WTC11 (cell line): ENCODE measurements around the gene BCAS2. TPM values are rescaled to one million over a fixed set of nuclear protein-coding genes. Genes with fewer than 3 reads are reported as not detected.

Source experiments
- ATAC-seq: fragments of 200-7000 bp; cut with Tn5 transposase; 2 replicates; pipeline ENCODE4 v1.10.0; 2021; ENCODE audit warnings: mild to moderate bottlenecking, moderate library complexity
- CTCF ChIA-PET: fragments of 300-600 bp; sonication (Branson Sonifier 250); formaldehyde crosslinking; loops from one replicate; lab custom pipeline; 2021; ENCODE audit warnings: antibody characterized with exemption; lab: Charles Lee
- POLR2A ChIA-PET: fragments of 350-600 bp; sonication (Branson Sonifier 250); formaldehyde crosslinking; loops from one replicate; lab custom pipeline; 2021; ENCODE audit warnings: antibody characterized with exemption; lab: Charles Lee
- DNase-seq: peaks from one replicate; pipeline ENCODE4 v3.0.0; 2021; ENCODE audit warnings: low spot score
- H3K27ac Mint-ChIP-seq: 2 replicates; pipeline ENCODE4 v1.8.0; 2021; ENCODE audit warnings: mixed read lengths
- H3K27me3 Mint-ChIP-seq: 2 replicates; pipeline ENCODE4 v1.8.0; 2021; ENCODE audit warnings: low read depth, mild to moderate bottlenecking, moderate library complexity, mixed read lengths
- H3K36me3 Mint-ChIP-seq: 2 replicates; pipeline ENCODE4 v1.8.0; 2021; ENCODE audit warnings: mixed read lengths
- H3K4me1 Mint-ChIP-seq: 2 replicates; pipeline ENCODE4 v1.8.0; 2022; ENCODE audit warnings: mixed read lengths
- H3K4me3 Mint-ChIP-seq: 2 replicates; pipeline ENCODE4 v1.8.0; 2021; ENCODE audit warnings: mild to moderate bottlenecking, moderate library complexity, mixed read lengths
- H3K9me3 Mint-ChIP-seq: 2 replicates; pipeline ENCODE4 v1.8.0; 2021; ENCODE audit warnings: mixed read lengths
- CREB1 ChIP-seq: sonication (generic); formaldehyde crosslinking; IDR thresholded peaks from 2 replicates; pipeline ENCODE4 v1.8.0; 2023; ENCODE audit warnings: mild to moderate bottlenecking, missing genetic modification reagents
- EMX1 ChIP-seq: fragments of 250-450 bp; sonication (Bioruptor Pico); IDR thresholded peaks from 2 replicates; pipeline ENCODE4 v1.8.0; 2021; ENCODE audit warnings: mild to moderate bottlenecking
- ESRRA ChIP-seq: sonication (generic); formaldehyde crosslinking; IDR thresholded peaks from 2 replicates; pipeline ENCODE4 v1.8.1; 2022; ENCODE audit warnings: mild to moderate bottlenecking, missing genetic modification reagents, borderline replicate concordance
- FOXP1 ChIP-seq: sonication (generic); formaldehyde crosslinking; IDR thresholded peaks from 2 replicates; pipeline ENCODE4 v1.8.0; 2022; ENCODE audit warnings: missing genetic modification reagents, mild to moderate bottlenecking, moderate library complexity, borderline replicate concordance
- GABPB1 ChIP-seq: sonication (generic); formaldehyde crosslinking; IDR thresholded peaks from 2 replicates; pipeline ENCODE4 v1.8.1; 2023; ENCODE audit warnings: mild to moderate bottlenecking, missing genetic modification reagents
- NR1H2 ChIP-seq: sonication (generic); formaldehyde crosslinking; IDR thresholded peaks from 2 replicates; pipeline ENCODE4 v1.9.0; 2021; ENCODE audit warnings: mild to moderate bottlenecking, moderate library complexity, missing genetic modification reagents
- NR2C2 ChIP-seq: sonication (generic); formaldehyde crosslinking; IDR thresholded peaks from 2 replicates; pipeline ENCODE4 v1.8.0; 2022; ENCODE audit warnings: mild to moderate bottlenecking, missing genetic modification reagents
- PRRX2 ChIP-seq: fragments of 250-450 bp; sonication (Bioruptor Pico); IDR thresholded peaks from 2 replicates; pipeline ENCODE4 v1.8.0; 2021; ENCODE audit warnings: mild to moderate bottlenecking
- SMAD3 ChIP-seq: sonication (generic); formaldehyde crosslinking; IDR thresholded peaks from 2 replicates; pipeline ENCODE4 v1.8.0; 2022; ENCODE audit warnings: missing genetic modification reagents, mild to moderate bottlenecking, borderline replicate concordance
- SMAD4 ChIP-seq: sonication (generic); formaldehyde crosslinking; IDR thresholded peaks from 2 replicates; pipeline ENCODE4 v1.8.0; 2022; ENCODE audit warnings: mild to moderate bottlenecking, missing genetic modification reagents
- TP53 ChIP-seq: sonication (generic); formaldehyde crosslinking; IDR thresholded peaks from 2 replicates; pipeline ENCODE4 v1.8.1; 2023; ENCODE audit warnings: mild to moderate bottlenecking, missing genetic modification reagents
- ZNF263 ChIP-seq: sonication (generic); formaldehyde crosslinking; IDR thresholded peaks from 2 replicates; pipeline ENCODE4 v1.8.1; 2022; ENCODE audit warnings: low read depth, mild to moderate bottlenecking, moderate library complexity, missing genetic modification reagents
- total RNA-seq: library from RNA; stranded (reverse); gene quantifications from 3 replicates; pipeline ENCODE4 v1.2.3, GENCODE V29; 2021
- TF ChIP-seq, protein P1 (sequence below): fragments of 250-450 bp; sonication (Bioruptor Pico); IDR thresholded peaks from 2 replicates; pipeline ENCODE4 v1.9.0; 2021; ENCODE audit warnings: mild to moderate bottlenecking, borderline replicate concordance
- TF ChIP-seq, protein P2 (sequence below): sonication (generic); formaldehyde crosslinking; IDR thresholded peaks from 2 replicates; pipeline ENCODE4 v1.8.1; 2022; ENCODE audit warnings: low read depth, mild to moderate bottlenecking, moderate library complexity, missing genetic modification reagents, borderline replicate concordance
- TF ChIP-seq, protein P3 (sequence below): sonication (generic); formaldehyde crosslinking; IDR thresholded peaks from 2 replicates; pipeline ENCODE4 v1.8.0; 2023; ENCODE audit warnings: missing genetic modification reagents
- TF ChIP-seq, protein P4 (sequence below): sonication (generic); formaldehyde crosslinking; IDR thresholded peaks from 2 replicates; pipeline ENCODE4 v1.8.1; 2022; ENCODE audit warnings: mild to moderate bottlenecking, missing genetic modification reagents, moderate library complexity, borderline replicate concordance
- TF ChIP-seq, protein P5 (sequence below): sonication (generic); formaldehyde crosslinking; conservative IDR thresholded peaks from 2 replicates; pipeline ENCODE4 v1.8.1; 2023; ENCODE audit warnings: mild to moderate bottlenecking, low read depth, missing genetic modification reagents, moderate library complexity
- TF ChIP-seq, protein P6 (sequence below): fragments of 250-450 bp; sonication (Bioruptor Pico); IDR thresholded peaks from 2 replicates; pipeline ENCODE4 v2.1.2; 2022; ENCODE audit warnings: mild to moderate bottlenecking, moderate library complexity

Gene BCAS2
- total RNA-seq, 1 experiment from 2014 or later: 39.0 TPM

DNA sequence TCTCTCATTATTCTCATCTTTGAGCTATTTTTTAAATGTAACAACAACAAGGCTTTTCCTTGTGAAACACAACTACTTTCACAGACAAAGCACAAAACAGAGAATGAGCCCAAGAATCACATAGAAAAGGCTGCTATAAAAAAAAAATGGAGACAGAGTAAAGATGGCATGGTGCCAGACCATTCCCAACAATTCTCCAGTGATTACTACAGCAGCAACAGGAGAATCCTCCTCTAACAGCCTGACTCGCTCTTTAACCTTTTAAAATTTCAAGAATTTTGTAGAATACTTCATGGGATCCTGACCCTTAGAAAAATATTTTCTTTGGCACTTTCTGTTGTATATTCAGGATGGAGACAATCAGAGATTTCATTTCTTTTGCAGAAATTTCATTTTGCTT lies 3.8 kb upstream of the BCAS2 start (continued):
- TF ChIP-seq, protein P1, sequence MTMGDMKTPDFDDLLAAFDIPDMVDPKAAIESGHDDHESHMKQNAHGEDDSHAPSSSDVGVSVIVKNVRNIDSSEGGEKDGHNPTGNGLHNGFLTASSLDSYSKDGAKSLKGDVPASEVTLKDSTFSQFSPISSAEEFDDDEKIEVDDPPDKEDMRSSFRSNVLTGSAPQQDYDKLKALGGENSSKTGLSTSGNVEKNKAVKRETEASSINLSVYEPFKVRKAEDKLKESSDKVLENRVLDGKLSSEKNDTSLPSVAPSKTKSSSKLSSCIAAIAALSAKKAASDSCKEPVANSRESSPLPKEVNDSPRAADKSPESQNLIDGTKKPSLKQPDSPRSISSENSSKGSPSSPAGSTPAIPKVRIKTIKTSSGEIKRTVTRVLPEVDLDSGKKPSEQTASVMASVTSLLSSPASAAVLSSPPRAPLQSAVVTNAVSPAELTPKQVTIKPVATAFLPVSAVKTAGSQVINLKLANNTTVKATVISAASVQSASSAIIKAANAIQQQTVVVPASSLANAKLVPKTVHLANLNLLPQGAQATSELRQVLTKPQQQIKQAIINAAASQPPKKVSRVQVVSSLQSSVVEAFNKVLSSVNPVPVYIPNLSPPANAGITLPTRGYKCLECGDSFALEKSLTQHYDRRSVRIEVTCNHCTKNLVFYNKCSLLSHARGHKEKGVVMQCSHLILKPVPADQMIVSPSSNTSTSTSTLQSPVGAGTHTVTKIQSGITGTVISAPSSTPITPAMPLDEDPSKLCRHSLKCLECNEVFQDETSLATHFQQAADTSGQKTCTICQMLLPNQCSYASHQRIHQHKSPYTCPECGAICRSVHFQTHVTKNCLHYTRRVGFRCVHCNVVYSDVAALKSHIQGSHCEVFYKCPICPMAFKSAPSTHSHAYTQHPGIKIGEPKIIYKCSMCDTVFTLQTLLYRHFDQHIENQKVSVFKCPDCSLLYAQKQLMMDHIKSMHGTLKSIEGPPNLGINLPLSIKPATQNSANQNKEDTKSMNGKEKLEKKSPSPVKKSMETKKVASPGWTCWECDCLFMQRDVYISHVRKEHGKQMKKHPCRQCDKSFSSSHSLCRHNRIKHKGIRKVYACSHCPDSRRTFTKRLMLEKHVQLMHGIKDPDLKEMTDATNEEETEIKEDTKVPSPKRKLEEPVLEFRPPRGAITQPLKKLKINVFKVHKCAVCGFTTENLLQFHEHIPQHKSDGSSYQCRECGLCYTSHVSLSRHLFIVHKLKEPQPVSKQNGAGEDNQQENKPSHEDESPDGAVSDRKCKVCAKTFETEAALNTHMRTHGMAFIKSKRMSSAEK (CRISPR knock-in tag): no peak
- TF ChIP-seq SMAD4 (CRISPR knock-in tag) (no peak), NR1H2 (CRISPR knock-in tag) (no peak), FOXP1 (CRISPR knock-in tag) (no peak)
- TF ChIP-seq, protein P2, sequence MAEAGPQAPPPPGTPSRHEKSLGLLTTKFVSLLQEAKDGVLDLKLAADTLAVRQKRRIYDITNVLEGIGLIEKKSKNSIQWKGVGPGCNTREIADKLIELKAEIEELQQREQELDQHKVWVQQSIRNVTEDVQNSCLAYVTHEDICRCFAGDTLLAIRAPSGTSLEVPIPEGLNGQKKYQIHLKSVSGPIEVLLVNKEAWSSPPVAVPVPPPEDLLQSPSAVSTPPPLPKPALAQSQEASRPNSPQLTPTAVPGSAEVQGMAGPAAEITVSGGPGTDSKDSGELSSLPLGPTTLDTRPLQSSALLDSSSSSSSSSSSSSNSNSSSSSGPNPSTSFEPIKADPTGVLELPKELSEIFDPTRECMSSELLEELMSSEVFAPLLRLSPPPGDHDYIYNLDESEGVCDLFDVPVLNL (CRISPR knock-in tag): no peak

DNA sequence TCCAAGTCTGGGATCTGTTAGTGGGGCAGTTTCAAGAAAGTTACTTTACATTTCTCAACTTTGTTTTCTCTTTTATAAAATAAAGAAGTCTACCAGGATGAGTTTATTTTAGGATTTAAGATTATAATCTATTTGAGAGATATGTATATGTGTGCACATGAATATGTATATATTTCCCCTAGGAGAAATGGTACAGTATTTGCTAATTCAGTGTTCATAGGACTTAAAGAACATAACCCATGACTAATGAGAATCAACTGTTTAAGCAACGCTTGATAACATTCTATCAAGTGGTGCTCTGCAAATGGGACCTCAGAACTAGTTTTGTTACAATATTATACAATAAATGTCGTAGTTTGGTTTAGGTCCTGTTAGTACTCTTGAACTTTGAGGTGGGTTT lies 7.0 kb downstream of the BCAS2 start:
- ATAC-seq (no peak), DNase-seq (no peak)
- POLR2A ChIA-PET: interaction anchor here (0.6 kb wide), 1 partner anchor 36 kb away, joined by 3 read pairs; no protein-coding TSS in a partner anchor
- no peaks in the 10 kb centered on the region for H3K9me3 Mint-ChIP-seq
- H3K4me3 Mint-ChIP-seq: no peak overlapping the region
- CTCF ChIA-PET: no interaction called here
- no peak overlapping the region for H3K27ac Mint-ChIP-seq
- H3K36me3 Mint-ChIP-seq: peaks cover 62% of the 10 kb centered on the region
- no peaks in the 10 kb centered on the region for H3K27me3 Mint-ChIP-seq
- H3K4me1 Mint-ChIP-seq: no peaks in the 10 kb centered on the region
- no peak for TF ChIP-seq SMAD3 (CRISPR knock-in tag)
- no peak for TF ChIP-seq GABPB1 (CRISPR knock-in tag)
- TF ChIP-seq, protein P3, sequence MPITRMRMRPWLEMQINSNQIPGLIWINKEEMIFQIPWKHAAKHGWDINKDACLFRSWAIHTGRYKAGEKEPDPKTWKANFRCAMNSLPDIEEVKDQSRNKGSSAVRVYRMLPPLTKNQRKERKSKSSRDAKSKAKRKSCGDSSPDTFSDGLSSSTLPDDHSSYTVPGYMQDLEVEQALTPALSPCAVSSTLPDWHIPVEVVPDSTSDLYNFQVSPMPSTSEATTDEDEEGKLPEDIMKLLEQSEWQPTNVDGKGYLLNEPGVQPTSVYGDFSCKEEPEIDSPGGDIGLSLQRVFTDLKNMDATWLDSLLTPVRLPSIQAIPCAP (CRISPR knock-in tag): no peak
- no peak for TF ChIP-seq NR2C2 (CRISPR knock-in tag)
- no peak for TF ChIP-seq PRRX2 (CRISPR knock-in tag)
- TF ChIP-seq ZNF263 (CRISPR knock-in tag): no peak
- TF ChIP-seq, protein P4, sequence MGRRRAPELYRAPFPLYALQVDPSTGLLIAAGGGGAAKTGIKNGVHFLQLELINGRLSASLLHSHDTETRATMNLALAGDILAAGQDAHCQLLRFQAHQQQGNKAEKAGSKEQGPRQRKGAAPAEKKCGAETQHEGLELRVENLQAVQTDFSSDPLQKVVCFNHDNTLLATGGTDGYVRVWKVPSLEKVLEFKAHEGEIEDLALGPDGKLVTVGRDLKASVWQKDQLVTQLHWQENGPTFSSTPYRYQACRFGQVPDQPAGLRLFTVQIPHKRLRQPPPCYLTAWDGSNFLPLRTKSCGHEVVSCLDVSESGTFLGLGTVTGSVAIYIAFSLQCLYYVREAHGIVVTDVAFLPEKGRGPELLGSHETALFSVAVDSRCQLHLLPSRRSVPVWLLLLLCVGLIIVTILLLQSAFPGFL (CRISPR knock-in tag): no peak
- TF ChIP-seq CREB1 (CRISPR knock-in tag): no peak
- no peak for TF ChIP-seq EMX1 (CRISPR knock-in tag)
- TF ChIP-seq, protein P1 (CRISPR knock-in tag): no peak
- no peak for TF ChIP-seq TP53 (CRISPR knock-in tag)
- TF ChIP-seq ESRRA (CRISPR knock-in tag): no peak
- TF ChIP-seq, protein P5, sequence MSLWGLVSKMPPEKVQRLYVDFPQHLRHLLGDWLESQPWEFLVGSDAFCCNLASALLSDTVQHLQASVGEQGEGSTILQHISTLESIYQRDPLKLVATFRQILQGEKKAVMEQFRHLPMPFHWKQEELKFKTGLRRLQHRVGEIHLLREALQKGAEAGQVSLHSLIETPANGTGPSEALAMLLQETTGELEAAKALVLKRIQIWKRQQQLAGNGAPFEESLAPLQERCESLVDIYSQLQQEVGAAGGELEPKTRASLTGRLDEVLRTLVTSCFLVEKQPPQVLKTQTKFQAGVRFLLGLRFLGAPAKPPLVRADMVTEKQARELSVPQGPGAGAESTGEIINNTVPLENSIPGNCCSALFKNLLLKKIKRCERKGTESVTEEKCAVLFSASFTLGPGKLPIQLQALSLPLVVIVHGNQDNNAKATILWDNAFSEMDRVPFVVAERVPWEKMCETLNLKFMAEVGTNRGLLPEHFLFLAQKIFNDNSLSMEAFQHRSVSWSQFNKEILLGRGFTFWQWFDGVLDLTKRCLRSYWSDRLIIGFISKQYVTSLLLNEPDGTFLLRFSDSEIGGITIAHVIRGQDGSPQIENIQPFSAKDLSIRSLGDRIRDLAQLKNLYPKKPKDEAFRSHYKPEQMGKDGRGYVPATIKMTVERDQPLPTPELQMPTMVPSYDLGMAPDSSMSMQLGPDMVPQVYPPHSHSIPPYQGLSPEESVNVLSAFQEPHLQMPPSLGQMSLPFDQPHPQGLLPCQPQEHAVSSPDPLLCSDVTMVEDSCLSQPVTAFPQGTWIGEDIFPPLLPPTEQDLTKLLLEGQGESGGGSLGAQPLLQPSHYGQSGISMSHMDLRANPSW (CRISPR knock-in tag): no peak
- TF ChIP-seq, protein P6, sequence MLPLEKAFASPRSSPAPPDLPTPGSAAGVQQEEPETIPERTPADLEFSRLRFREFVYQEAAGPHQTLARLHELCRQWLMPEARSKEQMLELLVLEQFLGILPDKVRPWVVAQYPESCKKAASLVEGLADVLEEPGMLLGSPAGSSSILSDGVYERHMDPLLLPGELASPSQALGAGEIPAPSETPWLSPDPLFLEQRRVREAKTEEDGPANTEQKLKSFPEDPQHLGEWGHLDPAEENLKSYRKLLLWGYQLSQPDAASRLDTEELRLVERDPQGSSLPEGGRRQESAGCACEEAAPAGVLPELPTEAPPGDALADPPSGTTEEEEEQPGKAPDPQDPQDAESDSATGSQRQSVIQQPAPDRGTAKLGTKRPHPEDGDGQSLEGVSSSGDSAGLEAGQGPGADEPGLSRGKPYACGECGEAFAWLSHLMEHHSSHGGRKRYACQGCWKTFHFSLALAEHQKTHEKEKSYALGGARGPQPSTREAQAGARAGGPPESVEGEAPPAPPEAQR (CRISPR knock-in tag): no peak
